Activated T-cell treated with anti-CD3 and anti-CD28 coated beads for 1 hour (primary cell): Measurements from ENCODE around the gene RAI14.
"Not testable (repeated sequence)": the region's sequence is repeated elsewhere in the genome, so short reads cannot be mapped to it uniquely, and the experiment has no call there.

ENCODE experiments used
- DNase-seq: peaks from one replicate; pipeline ENCODE4 v3.0.0-alpha.2; 2020; ENCODE audit warnings: low read depth

Gene RAI14

GRCh38 chr5:34731435-34732232 lies 75.5 kb downstream of the RAI14 start:
- no peak for DNase-seq

GRCh38 chr5:34734326-34734725 lies 78.2 kb downstream of the RAI14 start:
- no peak for DNase-seq

DNA sequence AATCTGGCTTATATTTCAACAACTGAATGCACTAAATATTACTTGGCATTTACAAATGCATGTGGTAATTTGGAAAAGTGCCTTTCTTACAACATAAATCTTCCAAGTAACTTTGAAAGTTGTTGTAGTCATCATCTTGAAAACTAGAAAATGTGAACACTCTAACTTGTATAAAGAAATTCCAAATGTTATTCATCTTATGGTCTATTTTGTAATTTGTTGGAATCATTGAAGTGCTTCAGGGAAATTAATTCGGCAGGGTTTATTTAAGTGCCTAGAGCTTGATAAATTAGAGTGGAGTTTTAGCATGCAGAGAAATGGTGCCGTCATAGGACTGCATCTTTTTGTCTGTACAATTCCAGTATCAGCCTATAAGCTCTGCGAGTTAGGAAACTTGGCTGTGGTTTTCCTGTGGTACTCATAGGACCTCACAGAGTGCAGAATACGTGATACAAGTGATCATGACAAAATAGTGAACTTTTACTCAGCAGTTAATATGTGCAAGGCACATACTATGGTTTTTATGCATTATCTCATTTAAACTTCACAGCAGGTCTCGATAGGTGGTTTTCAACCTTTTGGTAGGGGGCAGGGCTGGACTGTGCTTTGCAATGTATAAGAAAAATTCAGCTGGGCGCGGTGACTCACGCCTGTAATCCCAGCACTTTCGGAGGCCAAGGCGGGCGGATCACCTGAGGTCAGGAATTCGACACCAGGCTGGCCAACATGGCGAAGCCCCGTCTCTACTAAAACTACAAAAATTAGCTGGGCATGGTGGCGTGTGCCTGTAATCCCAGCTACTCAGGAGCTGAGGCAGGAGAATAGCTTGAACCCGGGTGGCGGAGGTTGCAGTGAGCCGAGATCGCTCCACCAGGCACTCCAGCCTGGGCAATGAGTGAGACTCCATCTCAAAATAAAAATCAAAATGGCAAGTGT lies 79.6 kb downstream of the RAI14 start:
- no peak for DNase-seq

GRCh38 chr5:34736445-34737115 lies 80.5 kb downstream of the RAI14 start:
- no peak for DNase-seq

DNA sequence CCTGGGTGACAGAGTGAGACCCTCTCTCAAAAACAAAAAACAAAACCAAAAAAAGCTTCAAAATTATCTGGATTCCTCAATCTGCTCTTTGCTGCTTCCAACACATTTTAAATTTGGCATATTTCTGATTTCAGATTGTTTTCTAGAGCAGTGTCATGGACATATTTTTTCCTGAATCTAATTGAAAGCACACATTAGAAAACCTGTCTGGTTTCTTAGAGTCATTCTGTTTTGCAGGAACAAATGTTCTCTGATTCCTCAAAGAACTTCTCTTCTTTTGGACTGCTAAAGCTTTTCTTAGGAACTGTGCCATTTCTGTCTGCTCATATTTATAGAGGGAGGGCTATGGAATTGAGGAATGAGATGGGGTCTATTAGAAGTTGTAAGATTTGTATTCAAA lies 81.6 kb downstream of the RAI14 start:
- no peak for DNase-seq

GRCh38 chr5:34738381-34738780 lies 82.3 kb downstream of the RAI14 start:
- no peak for DNase-seq

GRCh38 chr5:34740389-34740806 lies 84.3 kb downstream of the RAI14 start:
- no peak for DNase-seq

DNA sequence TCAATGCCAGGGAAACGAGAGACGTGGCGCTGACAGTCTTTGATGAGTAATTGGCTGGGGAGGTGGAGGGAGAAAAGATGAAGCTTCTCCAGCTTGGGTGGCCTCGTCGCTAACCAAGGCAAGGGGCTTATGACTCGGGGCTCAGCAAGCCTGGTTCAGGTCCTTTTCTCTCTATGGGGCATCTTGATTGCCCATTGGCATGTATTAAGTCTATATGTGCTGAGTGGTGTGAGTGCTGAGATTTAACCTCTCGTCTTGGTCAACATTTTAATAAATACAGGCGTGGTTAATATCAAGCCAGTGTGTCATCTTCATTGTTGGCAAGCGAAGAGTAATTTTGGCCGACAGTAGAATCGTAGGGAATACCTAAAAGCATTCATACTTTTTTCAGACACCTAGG lies 85.9 kb downstream of the RAI14 start:
- DNase-seq, result no peak

- no peak for DNase-seq
Measured at GRCh38 chr5:34743878-34744277, 87.8 kb downstream of the RAI14 start.

- DNase-seq, result no peak
Measured at GRCh38 chr5:34748431-34748830, 92.3 kb downstream of the RAI14 start.

- no peak for DNase-seq
Measured at GRCh38 chr5:34749431-34749873, 93.3 kb downstream of the RAI14 start.

DNA sequence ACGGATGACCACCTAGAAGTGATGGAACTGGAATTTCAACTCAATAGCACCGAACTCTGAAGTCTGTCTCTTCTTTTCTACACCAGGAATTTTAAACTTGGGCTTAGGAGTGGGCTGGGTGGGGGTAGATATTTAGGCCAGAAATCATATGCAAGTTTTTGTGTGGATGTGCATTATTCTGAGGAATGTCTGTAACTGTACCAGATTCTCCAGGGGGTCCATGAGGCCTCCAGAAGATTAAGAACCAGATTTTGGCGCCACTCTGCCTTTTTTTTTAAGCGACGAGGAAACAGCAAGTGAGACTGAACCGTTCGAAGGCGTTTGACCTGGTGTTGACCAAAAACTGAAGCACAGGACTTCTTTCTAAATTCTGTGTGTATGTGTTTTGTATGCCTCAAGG lies 94.1 kb downstream of the RAI14 start:
- DNase-seq, result no peak

DNA sequence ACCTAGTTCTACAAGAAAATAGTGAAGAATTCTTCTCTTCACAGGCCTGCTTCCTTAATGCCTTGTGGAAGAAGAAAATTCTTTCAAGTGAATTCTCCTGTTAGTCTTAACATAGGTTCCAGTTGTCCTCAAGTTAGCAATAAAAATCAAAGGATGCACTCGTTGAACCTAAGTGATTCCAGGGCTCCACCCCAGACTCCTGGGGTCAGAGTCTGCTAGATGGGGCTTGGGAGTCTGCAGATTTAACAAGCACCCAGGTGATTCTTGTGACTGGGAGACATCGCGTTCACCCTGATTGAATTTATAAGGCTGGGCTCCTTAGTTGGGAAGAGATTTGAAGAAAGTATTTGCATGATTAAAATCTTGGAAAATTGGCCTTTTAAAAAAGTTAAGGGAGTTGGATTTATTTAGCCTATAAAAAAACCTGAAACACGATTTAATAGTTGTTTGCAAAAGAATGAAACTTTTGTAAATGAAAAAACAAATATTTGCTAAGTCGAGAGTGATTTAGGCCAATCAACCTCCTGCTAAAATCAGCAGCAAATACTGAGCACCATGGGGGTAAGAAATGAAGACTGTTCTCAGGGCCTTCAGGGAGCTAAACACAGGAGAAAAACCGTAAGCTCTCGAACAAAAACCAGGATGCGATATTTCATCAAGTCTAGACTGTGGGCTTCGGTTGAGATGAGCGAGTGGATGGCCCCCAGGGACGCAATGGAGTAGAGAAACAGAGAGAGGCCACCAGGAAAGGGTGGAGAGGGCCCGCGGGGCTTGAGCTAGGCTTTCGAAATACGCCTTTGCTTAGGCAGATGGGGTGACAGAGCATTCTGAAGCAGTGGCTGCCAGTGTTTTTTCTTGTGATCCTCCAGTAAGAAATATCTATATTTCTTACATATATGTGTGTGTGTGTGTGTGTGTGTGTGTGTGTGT lies 95.9 kb downstream of the RAI14 start:
- no peak for DNase-seq

- DNase-seq, result not testable (repeated sequence)
Measured at GRCh38 chr5:34753236-34753635, 97.1 kb downstream of the RAI14 start.

GRCh38 chr5:34755926-34756325 lies 99.8 kb downstream of the RAI14 start:
- DNase-seq, result no peak

GRCh38 chr5:34756781-34757624 lies 100.9 kb downstream of the RAI14 start:
- no peak for DNase-seq

GRCh38 chr5:34758514-34758913 lies 102.4 kb downstream of the RAI14 start:
- DNase-seq, result no peak

DNA sequence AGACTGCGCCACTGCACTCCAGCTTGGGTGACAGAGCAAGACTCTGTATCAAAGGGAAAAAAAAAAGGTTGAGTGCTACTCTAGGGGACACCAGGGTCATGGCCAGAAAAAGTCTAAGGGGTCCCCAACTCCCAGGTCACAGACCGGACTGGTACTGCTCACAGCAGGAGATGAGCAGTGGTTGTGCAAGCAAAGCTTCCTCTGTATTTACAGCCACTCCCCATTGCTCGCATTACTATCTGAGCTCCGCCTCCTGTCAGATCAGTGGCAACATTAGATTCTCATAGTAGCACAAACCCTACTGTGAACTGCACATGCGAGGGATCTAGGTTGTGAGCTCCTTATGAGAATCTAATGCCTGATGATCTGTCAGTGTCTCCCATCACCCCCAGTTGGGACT lies 103.1 kb downstream of the RAI14 start:
- not testable (repeated sequence) for DNase-seq

- DNase-seq, result no peak
Measured at GRCh38 chr5:34765662-34766061, 109.5 kb downstream of the RAI14 start.

DNA sequence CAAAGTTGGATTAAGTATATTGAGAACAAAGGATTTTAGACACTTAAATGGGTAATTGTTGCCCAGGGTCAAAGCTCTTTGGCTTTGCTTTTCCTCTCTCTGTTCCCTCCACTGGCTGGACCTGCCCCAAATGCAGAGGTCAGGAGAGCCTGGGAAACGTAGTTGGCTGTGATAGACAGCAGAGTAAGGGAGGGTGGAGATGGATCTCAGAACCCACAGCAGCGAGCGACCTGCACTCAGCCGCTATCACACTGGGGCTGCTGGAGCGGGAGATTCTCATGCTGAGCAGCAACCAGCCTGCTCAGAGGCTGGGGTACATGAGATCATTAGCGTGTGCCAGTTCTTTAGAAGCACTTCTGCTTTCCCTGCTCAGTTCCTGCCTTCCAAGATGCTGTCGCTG lies 111.1 kb downstream of the RAI14 start:
- no peak for DNase-seq
